Measurements from ENCODE around the gene CNPY4.

The CNPY4 gene

GRCh38 chr7:100095704-100096103 lies 23.7 kb upstream of the CNPY4 start:
- DNase-seq (ENCODE audit: low spot score) = no peak
- Histone ChIP-seq H3K27me3 (ENCODE audit: insufficient read depth, poor library complexity, severe bottlenecking) (no peaks in the 10 kb centered on the region), H3K4me1 (ENCODE audit: insufficient read depth, poor library complexity, severe bottlenecking) (peaks cover 4% of the 10 kb centered on the region), H3K4me3 (ENCODE audit: severe bottlenecking) (no peak overlapping the region), H3K36me3 (ENCODE audit: low read depth) (peaks cover 93% of the 10 kb centered on the region), H3K27ac (ENCODE audit: poor library complexity, severe bottlenecking) (no peak overlapping the region), H3K9me3 (ENCODE audit: severe bottlenecking) (no peaks in the 10 kb centered on the region)
- ATAC-seq (ENCODE audit: low read depth) = no peak
- TF ChIP-seq CTCF (IDR thresholded peaks at IDR 0.05; ENCODE audit: poor library complexity, severe bottlenecking) = no peak

- Histone ChIP-seq H3K27ac (ENCODE audit: poor library complexity, severe bottlenecking) (no peak overlapping the region), H3K36me3 (ENCODE audit: low read depth) (peaks cover 62% of the 10 kb centered on the region), H3K4me1 (ENCODE audit: insufficient read depth, poor library complexity, severe bottlenecking) (peaks cover 4% of the 10 kb centered on the region), H3K4me3 (ENCODE audit: severe bottlenecking) (no peak overlapping the region), H3K9me3 (ENCODE audit: severe bottlenecking) (no peaks in the 10 kb centered on the region), H3K27me3 (ENCODE audit: insufficient read depth, poor library complexity, severe bottlenecking) (no peaks in the 10 kb centered on the region)
- TF ChIP-seq CTCF (IDR thresholded peaks at IDR 0.05; ENCODE audit: poor library complexity, severe bottlenecking) = no peak
- DNase-seq (ENCODE audit: low spot score) (no peak), ATAC-seq (ENCODE audit: low read depth) (no peak)
These were observed 20.5 kb upstream of the CNPY4 start for GRCh38 chr7:100098913-100099312.

- peaks cover 4% of the 10 kb centered on the region for H3K4me1 ChIP-seq (ENCODE audit: insufficient read depth, poor library complexity, severe bottlenecking)
- H3K36me3 ChIP-seq (ENCODE audit: low read depth) = peaks cover 57% of the 10 kb centered on the region
- peak overlapping the region; percentile 94 for H3K27ac ChIP-seq (ENCODE audit: poor library complexity, severe bottlenecking)
- DNase-seq (ENCODE audit: low spot score) (no peak), ATAC-seq (ENCODE audit: low read depth) (no peak)
- H3K4me3 ChIP-seq (ENCODE audit: severe bottlenecking) = no peak overlapping the region
- TF ChIP-seq CTCF (IDR thresholded peaks at IDR 0.05; ENCODE audit: poor library complexity, severe bottlenecking) = no peak
- H3K9me3 ChIP-seq (ENCODE audit: severe bottlenecking) = no peaks in the 10 kb centered on the region
- H3K27me3 ChIP-seq (ENCODE audit: insufficient read depth, poor library complexity, severe bottlenecking) = no peaks in the 10 kb centered on the region
These were observed 20.0 kb upstream of the CNPY4 start for GRCh38 chr7:100099452-100099851.

- no peak for TF ChIP-seq CTCF (IDR thresholded peaks at IDR 0.05; ENCODE audit: poor library complexity, severe bottlenecking)
- Histone ChIP-seq H3K27me3 (ENCODE audit: insufficient read depth, poor library complexity, severe bottlenecking) (no peaks in the 10 kb centered on the region), H3K36me3 (ENCODE audit: low read depth) (peaks cover 52% of the 10 kb centered on the region), H3K9me3 (ENCODE audit: severe bottlenecking) (no peaks in the 10 kb centered on the region), H3K4me3 (ENCODE audit: severe bottlenecking) (peak overlapping the region; percentile 88), H3K4me1 (ENCODE audit: insufficient read depth, poor library complexity, severe bottlenecking) (peaks cover 4% of the 10 kb centered on the region), H3K27ac (ENCODE audit: poor library complexity, severe bottlenecking) (peak overlapping the region; percentile 94)
- ATAC-seq (ENCODE audit: low read depth) (peak; percentile 76), DNase-seq (ENCODE audit: low spot score) (peak; percentile 91)
These were observed 18.9 kb upstream of the CNPY4 start for GRCh38 chr7:100100420-100101015.

All from RWPE2 (cell line).